Mesodermal cell (in vitro differentiated cells): ENCODE measurements around the gene MTUS2.
"Not testable (repeated sequence)": the region's sequence is repeated elsewhere in the genome, so short reads cannot be mapped to it uniquely, and the experiment has no call there.

Experiments
- H3K27ac ChIP-seq: 2 replicates; pipeline ENCODE4 v1.7.0; 2013; ENCODE audit warnings: mild to moderate bottlenecking, low read depth, low read length, moderate library complexity; ENCODE audit not compliant: severe bottlenecking
- H3K36me3 ChIP-seq: 2 replicates; pipeline ENCODE4 v1.7.1; 2013; ENCODE audit warnings: mild to moderate bottlenecking, low read length, moderate library complexity; ENCODE audit not compliant: control insufficient read depth, insufficient read depth
- H3K4me1 ChIP-seq: one replicate; pipeline ENCODE4 v1.7.1; 2013; ENCODE audit warnings: mild to moderate bottlenecking, low read length; ENCODE audit not compliant: insufficient read depth, control insufficient read depth, poor library complexity, severe bottlenecking
- H3K4me3 ChIP-seq: 2 replicates; pipeline ENCODE4 v1.7.0; 2013; ENCODE audit warnings: low read length, control low read depth, mild to moderate bottlenecking; ENCODE audit not compliant: insufficient read depth, poor library complexity, severe bottlenecking; ENCODE audit errors: extremely low read depth
- H3K9me3 ChIP-seq: 2 replicates; pipeline ENCODE4 v1.7.1; 2013; ENCODE audit warnings: mild to moderate bottlenecking, low read length, moderate library complexity; ENCODE audit not compliant: control insufficient read depth
- WGBS, 2 experiments: methylation state at CpG; one replicate each; pipeline ENCODE4 v1.1.5; 2013; ENCODE audit warnings: missing lambda C conversion rate in 2 of 2; ENCODE audit not compliant: insufficient coverage in 2 of 2; 5-methylcytosine and 5-hydroxymethylcytosine counted together

The MTUS2 gene

DNA sequence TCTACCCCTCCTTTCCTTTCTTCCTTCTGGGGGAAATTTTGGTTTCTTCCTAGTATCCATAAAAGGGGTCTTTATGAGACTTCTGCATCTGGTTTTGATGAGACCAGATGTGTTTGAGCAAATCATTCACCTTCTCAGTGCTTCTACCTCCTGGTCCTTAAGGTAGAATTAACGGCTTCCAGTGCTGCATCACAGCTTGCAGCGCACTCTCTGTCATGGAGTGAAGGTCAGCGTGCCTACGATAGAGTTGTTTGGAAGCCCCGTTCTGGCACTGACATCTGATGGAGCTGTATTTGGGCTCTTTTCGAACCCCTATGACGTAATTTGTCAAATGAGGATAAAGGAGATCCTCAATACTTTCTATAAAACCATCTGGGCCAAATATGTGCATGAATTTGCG lies 164.2 kb downstream of the MTUS2 start:
- 70 to 73% methylated on average over 4 to 6 of the region's 8 CpGs for WGBS, 2 experiments
- Histone ChIP-seq H3K9me3 (peaks cover 18% of the 10 kb centered on the region), H3K4me1 (no peaks in the 10 kb centered on the region), H3K36me3 (no peaks in the 10 kb centered on the region), H3K27ac (no peak overlapping the region), H3K4me3 (no peak overlapping the region)

DNA sequence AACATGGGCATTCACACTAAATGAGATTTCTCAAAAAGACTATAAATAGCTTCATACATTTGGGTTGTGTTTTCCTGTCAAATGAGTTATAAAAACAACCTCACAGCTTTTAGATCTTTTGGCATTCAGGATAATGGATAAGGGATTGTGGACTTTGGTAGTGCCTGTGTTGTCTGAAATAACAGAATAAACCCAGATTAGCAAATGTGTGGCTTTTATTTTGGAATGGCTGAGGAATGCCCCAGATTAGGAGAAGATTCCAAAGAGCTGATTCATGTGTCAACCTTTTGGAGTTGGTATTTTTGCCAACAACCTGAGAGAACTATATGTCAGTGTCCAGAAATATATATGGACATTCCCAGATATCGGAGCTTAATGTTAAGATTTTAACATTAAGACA lies 164.7 kb downstream of the MTUS2 start:
- H3K9me3 ChIP-seq, result peaks cover 18% of the 10 kb centered on the region
- no CpG with 5 or more reads among the region's 1 CpG for WGBS, 2 experiments
- H3K4me1 ChIP-seq, result no peaks in the 10 kb centered on the region
- H3K27ac ChIP-seq, result no peak overlapping the region
- no peaks in the 10 kb centered on the region for H3K36me3 ChIP-seq
- H3K4me3 ChIP-seq, result no peak overlapping the region

DNA sequence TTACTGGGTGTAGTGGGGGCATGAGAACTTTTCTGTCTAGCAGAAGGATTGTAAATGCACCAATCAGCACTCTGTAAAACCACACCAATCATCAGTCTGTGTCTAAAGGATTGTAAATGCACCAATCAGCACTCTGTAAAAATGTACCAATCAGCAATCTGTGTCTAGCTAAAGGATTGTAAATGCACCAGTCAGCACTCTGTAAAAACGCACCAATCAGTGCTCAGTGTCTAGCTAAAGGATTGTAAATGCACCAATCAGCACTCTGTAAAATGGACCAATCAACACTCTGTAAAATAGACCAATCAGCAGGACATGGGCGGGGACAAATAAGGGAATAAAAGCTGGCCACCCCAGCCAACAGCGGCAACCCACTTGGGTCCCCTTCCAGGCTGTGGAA lies 170.2 kb downstream of the MTUS2 start:
- not testable (repeated sequence) for H3K27ac ChIP-seq, H3K36me3 ChIP-seq, H3K9me3 ChIP-seq, H3K4me3 ChIP-seq, H3K4me1 ChIP-seq
- WGBS, 2 experiments, result 57% methylated on average over 1 of the region's 3 CpGs; no CpG with 5 or more reads in 1 of the 2 experiments

DNA sequence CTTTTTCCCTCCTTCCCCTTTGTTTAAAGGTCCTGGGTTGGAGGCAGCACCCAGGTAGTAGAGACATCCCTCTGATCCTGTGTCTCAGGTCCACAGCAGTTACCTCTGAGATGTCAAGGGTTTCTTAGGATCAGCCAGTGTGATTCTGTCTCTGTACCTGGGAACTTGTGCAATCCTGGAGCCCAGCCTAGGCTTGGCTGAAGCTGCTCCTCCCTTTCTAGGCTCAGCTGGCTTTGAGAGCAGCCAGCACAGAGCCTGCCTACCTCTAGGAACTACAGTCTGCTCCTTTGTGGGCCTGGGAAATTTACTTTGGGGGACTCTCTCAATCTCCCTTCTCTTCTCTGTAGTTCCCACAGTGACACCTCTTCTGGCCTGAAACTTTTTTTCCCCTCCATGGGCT lies 171.6 kb downstream of the MTUS2 start:
- Histone ChIP-seq H3K4me1 (no peaks in the 10 kb centered on the region), H3K9me3 (peaks cover 8% of the 10 kb centered on the region), H3K4me3 (no peak overlapping the region), H3K27ac (no peak overlapping the region), H3K36me3 (no peaks in the 10 kb centered on the region)

DNA sequence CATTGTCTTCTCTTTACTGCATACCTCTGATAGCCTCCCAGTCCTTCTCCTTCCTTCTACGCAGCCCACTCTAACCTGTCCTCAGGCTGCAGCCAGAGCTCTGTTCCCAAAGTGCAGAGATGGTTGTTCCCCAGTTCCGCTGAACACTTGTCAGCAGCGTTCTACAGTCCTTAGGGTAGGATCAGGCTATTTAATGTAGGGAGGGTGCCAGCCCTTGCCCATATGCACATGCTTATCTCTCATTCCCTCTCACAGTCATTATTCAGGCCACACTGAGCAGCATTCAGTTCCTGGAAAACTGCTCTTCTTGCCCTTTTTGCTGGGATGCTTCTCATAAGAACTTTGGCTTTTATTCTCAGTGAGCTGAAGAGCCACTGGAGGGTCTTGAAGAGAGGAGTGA lies 180.7 kb downstream of the MTUS2 start:
- H3K36me3 ChIP-seq, result no peaks in the 10 kb centered on the region
- WGBS, 2 experiments, result 67 to 89% methylated on average over 1 to 3 of the region's 3 CpGs
- no peak overlapping the region for H3K27ac ChIP-seq
- peaks cover 2% of the 10 kb centered on the region for H3K4me1 ChIP-seq
- peaks cover 19% of the 10 kb centered on the region for H3K9me3 ChIP-seq
- H3K4me3 ChIP-seq, result no peak overlapping the region

DNA sequence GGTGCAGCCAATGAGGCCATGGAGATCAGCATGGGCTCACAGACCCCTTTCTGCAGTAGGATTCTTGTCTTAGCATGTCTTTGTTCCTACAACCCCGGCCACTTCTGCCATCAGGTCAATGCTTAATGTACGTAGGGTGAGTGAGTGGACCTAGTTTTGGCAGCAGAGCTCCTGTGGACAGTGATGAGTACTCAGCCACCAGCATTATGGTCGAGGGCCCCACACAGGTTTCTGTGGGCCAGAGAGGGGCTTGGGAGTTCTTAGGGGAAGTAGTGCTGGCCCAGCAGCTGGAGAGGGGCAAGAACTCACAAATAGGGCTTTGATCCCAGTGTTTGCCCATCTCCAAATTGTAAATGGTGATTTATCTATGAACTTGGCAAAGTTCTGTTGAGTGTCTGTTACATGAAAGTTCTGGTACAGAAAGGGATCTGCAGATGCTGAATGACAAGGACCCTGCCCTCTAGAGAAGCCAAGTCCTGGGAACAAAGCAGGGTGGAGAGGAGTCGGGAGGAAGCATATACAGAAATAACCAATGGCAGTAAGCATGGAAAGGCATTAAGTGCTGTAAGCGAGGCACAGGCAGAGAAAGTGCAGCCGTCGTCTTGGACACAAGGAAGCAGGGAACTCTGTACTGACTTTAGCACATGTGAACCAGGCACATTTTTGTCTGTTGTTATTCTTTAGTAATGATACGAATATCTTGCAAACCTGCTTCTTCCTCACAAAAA lies 185.1 kb downstream of the MTUS2 start:
- Histone ChIP-seq H3K4me3 (no peak overlapping the region), H3K27ac (no peak overlapping the region), H3K36me3 (no peaks in the 10 kb centered on the region), H3K4me1 (peaks cover 6% of the 10 kb centered on the region), H3K9me3 (peaks cover 11% of the 10 kb centered on the region)
- 56 to 64% methylated on average over 5 to 8 of the region's 8 CpGs for WGBS, 2 experiments

DNA sequence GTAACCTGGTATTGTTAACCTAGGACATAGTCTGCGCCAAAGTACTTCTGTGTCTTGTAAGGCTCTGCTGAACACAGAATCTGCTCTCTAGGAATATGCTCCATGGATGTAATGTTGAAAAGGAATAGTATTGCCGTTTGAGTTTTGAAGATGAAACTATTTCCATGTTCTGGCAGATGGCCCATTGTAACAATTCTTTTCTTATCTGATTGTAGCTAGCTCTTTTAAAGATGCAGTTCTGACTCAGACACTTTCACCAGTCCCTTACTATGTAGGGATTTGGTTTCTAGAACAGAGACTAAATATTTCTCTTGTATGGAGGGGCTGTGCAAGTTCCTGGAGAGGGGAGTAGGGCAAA lies 185.6 kb downstream of the MTUS2 start:
- Histone ChIP-seq H3K36me3 (no peaks in the 10 kb centered on the region), H3K9me3 (peaks cover 8% of the 10 kb centered on the region), H3K4me3 (no peak overlapping the region), H3K4me1 (peaks cover 6% of the 10 kb centered on the region), H3K27ac (no peak overlapping the region)
- WGBS, 2 experiments, result 66 to 67% methylated on average over 1 to 2 of the region's 2 CpGs

DNA sequence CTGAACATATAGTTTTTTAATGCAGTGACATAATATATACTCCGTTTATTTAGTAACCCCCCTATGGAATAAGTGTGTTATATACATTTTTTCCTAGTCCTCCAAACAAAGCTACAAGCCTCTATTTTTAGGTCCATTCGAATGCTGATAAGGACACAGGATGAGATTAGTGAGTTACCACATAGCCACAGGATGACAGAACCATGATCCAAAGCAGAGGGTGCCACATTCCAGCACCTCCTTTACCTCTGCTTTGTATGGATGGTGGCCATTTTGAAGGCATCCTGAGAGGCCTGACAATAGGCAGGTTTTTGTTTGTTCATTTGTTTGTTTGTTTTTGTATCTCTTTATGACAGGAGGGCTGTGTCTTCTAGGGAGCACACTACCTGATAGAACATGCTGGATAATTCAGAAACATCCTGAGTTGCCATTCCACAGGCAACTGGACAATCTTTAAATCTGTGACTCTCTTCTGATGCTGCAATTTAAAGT lies 186.3 kb downstream of the MTUS2 start:
- Histone ChIP-seq H3K4me3 (no peak overlapping the region), H3K9me3 (peaks cover 8% of the 10 kb centered on the region)
- 33% methylated on average over 1 of the region's 2 CpGs; no CpG with 5 or more reads in 1 of the 2 experiments for WGBS, 2 experiments

DNA sequence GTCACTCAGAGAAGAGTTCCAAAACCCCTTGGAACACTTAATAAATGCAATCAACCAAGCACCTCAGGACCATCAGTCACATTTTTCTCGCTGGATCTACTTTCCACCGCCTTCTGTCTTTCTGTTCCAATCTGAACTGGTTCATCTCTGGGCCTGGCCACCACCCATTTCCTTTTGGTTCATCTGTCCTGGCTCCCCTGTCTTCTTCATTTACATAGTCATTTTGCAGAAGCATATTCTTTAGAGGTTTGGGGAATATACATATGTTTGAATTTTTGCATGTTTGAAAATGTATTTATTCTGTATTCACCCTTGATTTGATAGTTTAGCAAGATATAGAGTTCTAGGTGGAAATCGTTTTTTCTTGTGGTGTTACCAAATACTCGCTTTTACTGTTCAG lies 188.2 kb downstream of the MTUS2 start:
- Histone ChIP-seq H3K9me3 (peaks cover 7% of the 10 kb centered on the region), H3K27ac (no peak overlapping the region), H3K4me1 (peaks cover 6% of the 10 kb centered on the region), H3K36me3 (no peaks in the 10 kb centered on the region), H3K4me3 (no peak overlapping the region)
- WGBS, 2 experiments, result 69 to 81% methylated on average over 3 of the region's 4 CpGs

More for the DNA sequence above, 186.3 kb downstream of the MTUS2 start:
- no peak overlapping the region for H3K27ac ChIP-seq
- H3K4me1 ChIP-seq, result peaks cover 6% of the 10 kb centered on the region
- no peaks in the 10 kb centered on the region for H3K36me3 ChIP-seq

DNA sequence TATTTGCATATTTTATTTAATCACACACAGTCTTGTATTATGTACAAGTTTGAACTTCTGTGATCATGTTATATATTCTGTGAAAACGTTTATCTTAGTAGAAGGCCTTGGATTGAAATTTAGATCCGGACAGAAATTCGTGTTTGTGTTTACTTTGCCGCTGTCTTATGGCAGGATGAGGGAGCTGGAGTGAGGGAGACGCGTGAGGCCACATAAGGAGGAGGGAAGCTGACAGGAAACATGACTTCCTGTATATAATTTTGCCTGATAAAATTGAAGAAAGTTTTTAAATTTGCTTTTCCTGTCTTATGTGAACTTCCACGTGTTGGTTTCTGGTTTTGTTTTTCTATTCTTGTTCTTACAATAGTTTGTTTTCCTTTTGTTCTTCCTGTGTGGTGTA lies 200.2 kb downstream of the MTUS2 start:
- Histone ChIP-seq H3K27ac (no peak overlapping the region), H3K4me1 (no peaks in the 10 kb centered on the region), H3K36me3 (no peaks in the 10 kb centered on the region), H3K9me3 (peaks cover 21% of the 10 kb centered on the region), H3K4me3 (no peak overlapping the region)
- WGBS, 2 experiments, result 60 to 78% methylated on average over 6 to 7 of the region's 7 CpGs

DNA sequence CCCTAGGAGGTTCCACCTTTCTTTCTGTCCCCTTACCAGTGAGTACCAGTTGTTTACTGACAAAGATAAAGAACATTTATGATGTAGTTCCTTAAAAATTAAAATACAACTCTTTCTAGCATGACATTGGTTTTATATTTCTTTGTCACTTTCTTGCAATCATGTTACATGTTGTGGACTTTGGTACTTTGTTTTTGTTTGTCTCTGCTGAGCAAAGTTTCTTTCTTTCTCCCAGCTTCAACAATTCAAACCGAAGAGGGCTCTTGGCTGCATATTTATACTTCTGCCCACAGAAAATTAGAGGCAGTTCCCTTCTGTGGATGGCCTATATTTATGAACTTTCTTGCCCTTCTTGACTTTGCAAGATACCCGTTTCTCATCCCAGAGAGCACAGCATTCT lies 201.2 kb downstream of the MTUS2 start:
- no peak overlapping the region for H3K27ac ChIP-seq
- 52 to 63% methylated on average over 1 to 2 of the region's 2 CpGs for WGBS, 2 experiments
- H3K4me1 ChIP-seq, result no peaks in the 10 kb centered on the region
- H3K9me3 ChIP-seq, result peaks cover 25% of the 10 kb centered on the region
- H3K4me3 ChIP-seq, result no peak overlapping the region
- no peaks in the 10 kb centered on the region for H3K36me3 ChIP-seq
